Measurements from ENCODE around the gene NOD2. TPM values are rescaled to one million over a fixed set of nuclear protein-coding genes. Genes with fewer than 3 reads are reported as not detected.

NOD2 gene
- total RNA-seq, 1 experiment from 2014 or later, result 5.4 TPM

DNA sequence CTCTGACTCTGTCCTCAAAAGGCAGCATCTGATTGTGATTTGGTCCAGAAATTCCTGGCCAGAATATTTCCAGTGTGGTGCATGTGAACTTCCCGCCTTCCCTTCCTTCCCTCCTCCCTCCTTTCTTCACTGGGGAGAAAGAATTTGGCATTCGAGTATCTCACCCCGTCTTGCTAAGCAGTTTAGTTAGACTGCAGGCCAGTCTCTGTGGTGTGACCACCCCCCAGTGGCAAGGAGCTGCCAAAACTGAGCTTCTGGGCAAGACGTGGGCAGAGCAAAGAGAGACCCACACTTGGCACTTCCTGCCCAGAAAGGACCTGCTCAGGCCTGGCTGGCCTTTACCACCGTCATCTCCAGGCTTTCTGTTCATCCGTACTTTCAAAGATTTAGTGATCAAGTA lies 48.7 kb upstream of the NOD2 start:
- H2AFZ ChIP-seq (ENCODE audit: low read depth, low read length, poor library complexity, severe bottlenecking), result no peak overlapping the region
- no peaks in the 10 kb centered on the region for H3K9me2 ChIP-seq (ENCODE audit: insufficient read depth)
- no peak overlapping the region for H3K4me3 ChIP-seq (replicated peaks in 1 of 2; ENCODE audit: low read depth in 1 of 2, low read length in 2 of 2)
- ChIA-PET POLR2A (no interaction called here), RAD21 (ENCODE audit: low non-redundant PET in 1 of 2, low total read pairs in 2 of 2, uncharacterized antibody in 2 of 2, unreplicated experiment in 2 of 2) (interaction anchor here in 1 of 2 experiments (0.8 to 1.0 kb wide), 2 partner anchors 33 to 270 kb away, joined by 3 read pairs; no protein-coding TSS in a partner anchor), CTCF (interaction anchor here (0.8 to 1.0 kb wide), 6 partner anchors 51 to 318 kb away, joined by 3 to 6 read pairs (median 3); no protein-coding TSS in a partner anchor)
- no peaks in the 10 kb centered on the region for H3K4me1 ChIP-seq (ENCODE audit: control insufficient read depth in 1 of 2, insufficient read depth in 2 of 2, low read length in 2 of 2)
- H3K27me3 ChIP-seq (ENCODE audit: insufficient read depth, low read length), result no peaks in the 10 kb centered on the region
- no peaks in the 10 kb centered on the region for H4K20me1 ChIP-seq (ENCODE audit: insufficient read depth)
- intact Hi-C loops (cut with micrococcal nuclease), result no loop called here
- H3K36me3 ChIP-seq (ENCODE audit: control insufficient read depth in 1 of 2, insufficient read depth in 2 of 2, low read length in 2 of 2), result no peaks in the 10 kb centered on the region
- H3K27ac ChIP-seq (ENCODE audit: low read depth, low read length), result no peak overlapping the region
- H3K4me2 ChIP-seq (ENCODE audit: low read length), result no peak overlapping the region
- ATAC-seq, result peak; percentile 90
- H3K79me2 ChIP-seq (ENCODE audit: insufficient read depth, low read length), result no peaks in the 10 kb centered on the region
- H3K9ac ChIP-seq (ENCODE audit: low read length), result no peak overlapping the region
- TF ChIP-seq RAD21 (IDR thresholded peaks at IDR 0.05; ENCODE audit: low read depth) (peak; percentile 69), CBX3 (IDR thresholded peaks at IDR 0.05; ENCODE audit: low read depth) (no peak)
- TF ChIP-seq, protein P1, sequence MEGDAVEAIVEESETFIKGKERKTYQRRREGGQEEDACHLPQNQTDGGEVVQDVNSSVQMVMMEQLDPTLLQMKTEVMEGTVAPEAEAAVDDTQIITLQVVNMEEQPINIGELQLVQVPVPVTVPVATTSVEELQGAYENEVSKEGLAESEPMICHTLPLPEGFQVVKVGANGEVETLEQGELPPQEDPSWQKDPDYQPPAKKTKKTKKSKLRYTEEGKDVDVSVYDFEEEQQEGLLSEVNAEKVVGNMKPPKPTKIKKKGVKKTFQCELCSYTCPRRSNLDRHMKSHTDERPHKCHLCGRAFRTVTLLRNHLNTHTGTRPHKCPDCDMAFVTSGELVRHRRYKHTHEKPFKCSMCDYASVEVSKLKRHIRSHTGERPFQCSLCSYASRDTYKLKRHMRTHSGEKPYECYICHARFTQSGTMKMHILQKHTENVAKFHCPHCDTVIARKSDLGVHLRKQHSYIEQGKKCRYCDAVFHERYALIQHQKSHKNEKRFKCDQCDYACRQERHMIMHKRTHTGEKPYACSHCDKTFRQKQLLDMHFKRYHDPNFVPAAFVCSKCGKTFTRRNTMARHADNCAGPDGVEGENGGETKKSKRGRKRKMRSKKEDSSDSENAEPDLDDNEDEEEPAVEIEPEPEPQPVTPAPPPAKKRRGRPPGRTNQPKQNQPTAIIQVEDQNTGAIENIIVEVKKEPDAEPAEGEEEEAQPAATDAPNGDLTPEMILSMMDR (IDR thresholded peaks at IDR 0.05 in 2 of 3, conservative IDR thresholded peaks at IDR 0.05 in 1 of 3; ENCODE audit: borderline replicate concordance in 1 of 3, insufficient read depth in 1 of 3, low read depth in 2 of 3, low read length in 2 of 3), result peak; percentile 28 to 53 (median 47); a peak in 5 of 6 replicates
- BruUV-seq (replicated peaks), result no TSS peak
- H3K9me3 ChIP-seq (ENCODE audit: control insufficient read depth in 1 of 2, insufficient read depth in 1 of 2, low read depth in 1 of 2, low read length in 2 of 2), result no peaks in the 10 kb centered on the region
- DNase-seq (ENCODE audit: low read depth, low spot score), result peak; percentile 19

DNA sequence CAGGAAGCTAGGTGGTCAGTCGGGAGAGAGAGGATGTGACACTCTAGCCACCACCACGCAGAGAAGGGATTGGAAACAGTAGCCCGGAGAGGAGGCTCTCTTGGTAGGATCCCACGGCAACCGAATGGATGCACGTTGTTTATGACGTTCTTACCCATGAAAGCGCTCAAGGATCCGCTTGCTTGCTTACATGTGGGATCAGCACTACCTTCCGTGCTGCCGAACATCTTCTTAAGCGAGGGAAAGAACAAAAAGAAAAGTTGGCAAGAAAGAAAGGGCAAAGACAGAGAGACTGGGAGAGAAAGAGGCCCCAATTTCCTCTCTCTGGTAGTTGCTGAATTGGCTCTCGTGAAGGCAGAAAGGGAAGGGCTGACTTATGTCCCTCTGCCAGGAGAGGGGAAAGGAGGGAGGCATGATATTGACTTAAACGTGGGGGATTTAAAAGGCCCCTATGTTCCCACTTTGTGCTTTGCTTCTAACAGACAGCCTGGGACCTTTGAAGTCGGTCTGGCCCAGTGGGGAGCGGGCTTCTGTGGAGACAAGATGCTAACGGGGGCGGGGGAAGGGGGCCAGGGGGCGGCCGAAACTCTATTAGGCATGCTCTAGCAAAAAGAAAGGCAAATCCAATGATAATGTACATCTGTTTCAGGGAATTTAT lies 47.7 kb upstream of the NOD2 start:
- H2AFZ ChIP-seq (ENCODE audit: low read depth, low read length, poor library complexity, severe bottlenecking), result no peak overlapping the region
- H3K9ac ChIP-seq (ENCODE audit: low read length), result no peak overlapping the region
- ATAC-seq (no peak), DNase-seq (ENCODE audit: low read depth, low spot score) (no peak)
- ChIA-PET POLR2A (no interaction called here), CTCF (interaction anchor here (0.8 kb wide), 1 partner anchor 52 kb away, joined by 3 read pairs; no protein-coding TSS in a partner anchor), RAD21 (ENCODE audit: low non-redundant PET in 1 of 2, low total read pairs in 2 of 2, uncharacterized antibody in 2 of 2, unreplicated experiment in 2 of 2) (no interaction called here)
- TF ChIP-seq POLR2A (IDR thresholded peaks at IDR 0.05; ENCODE audit: borderline replicate concordance, extremely low read depth, insufficient read depth, insufficient read length) (no peak), CEBPB (IDR thresholded peaks at IDR 0.05; ENCODE audit: low read depth) (no peak), TCF7L2 (IDR thresholded peaks at IDR 0.05; ENCODE audit: borderline replicate concordance, extremely low read depth, insufficient read depth, insufficient read length) (no peak)
- no peaks in the 10 kb centered on the region for H3K4me1 ChIP-seq (ENCODE audit: control insufficient read depth in 1 of 2, insufficient read depth in 2 of 2, low read length in 2 of 2)
- intact Hi-C loops (cut with micrococcal nuclease), result no loop called here
- no peak overlapping the region for H3K4me3 ChIP-seq (replicated peaks in 1 of 2; ENCODE audit: low read depth in 1 of 2, low read length in 2 of 2)
- H3K27me3 ChIP-seq (ENCODE audit: insufficient read depth, low read length), result no peaks in the 10 kb centered on the region
- no TSS peak for BruUV-seq (replicated peaks)
- no peaks in the 10 kb centered on the region for H3K9me2 ChIP-seq (ENCODE audit: insufficient read depth)
- H3K27ac ChIP-seq (ENCODE audit: low read depth, low read length), result no peak overlapping the region
- H3K4me2 ChIP-seq (ENCODE audit: low read length), result no peak overlapping the region
- H4K20me1 ChIP-seq (ENCODE audit: insufficient read depth), result no peaks in the 10 kb centered on the region
- H3K9me3 ChIP-seq (ENCODE audit: control insufficient read depth in 1 of 2, insufficient read depth in 1 of 2, low read depth in 1 of 2, low read length in 2 of 2), result no peaks in the 10 kb centered on the region
- H3K79me2 ChIP-seq (ENCODE audit: insufficient read depth, low read length), result no peaks in the 10 kb centered on the region
- H3K36me3 ChIP-seq (ENCODE audit: control insufficient read depth in 1 of 2, insufficient read depth in 2 of 2, low read length in 2 of 2), result no peaks in the 10 kb centered on the region
